Measurements from ENCODE around the gene FOXS1. TPM values are rescaled to one million over a fixed set of nuclear protein-coding genes. Genes with fewer than 3 reads are reported as not detected.

Gene FOXS1
- polyA plus RNA-seq, 1 of the 3 experiments (the other 2 are of a cell fraction), result 0.99 TPM

GRCh38 chr20:31860390-31861134 lies 15.2 kb upstream of the FOXS1 start:
- POLR2A ChIA-PET, result no interaction called here
- no peak overlapping the region; the same call in 1 of the 2 replicates for H3K9ac ChIP-seq
- no peaks in the 10 kb centered on the region for H3F3A ChIP-seq (replicated peaks; ENCODE audit: insufficient read depth)
- H3K79me2 ChIP-seq (ENCODE audit: insufficient read depth), result no peaks in the 10 kb centered on the region
- CTCF ChIA-PET, result interaction anchor here (0.5 to 4.9 kb wide), 7 partner anchors 9 to 171 kb away, joined by 3 to 18 read pairs (median 9); partner anchors contain the start of genes DUSP15, PDRG1 and TTLL9
- peak overlapping the region; percentile 80; the same call in 1 of the 2 replicates for H2AFZ ChIP-seq (ENCODE audit: low read depth)
- DNase-seq, result no peak
- peaks cover 0 to 21% of the 10 kb centered on the region in 2 experiments; a peak in 2 of 4 replicates for H3K4me1 ChIP-seq (ENCODE audit: control insufficient read depth in 1 of 2, insufficient read depth in 2 of 2, low read depth in 1 of 2, low read length in 1 of 2)
- peak overlapping the region; percentile 62 to 63 for H3K4me3 ChIP-seq (ENCODE audit: low read depth in 2 of 2, low read length in 1 of 2)
- peak overlapping the region; percentile 94 for H3K4me2 ChIP-seq
- TF ChIP-seq MAX (IDR thresholded peaks at IDR 0.05; ENCODE audit: low read depth), result no peak
- no peaks in the 10 kb centered on the region for H3K9me3 ChIP-seq
- no peaks in the 10 kb centered on the region for H3K9me2 ChIP-seq
- 49% methylated on average over 14 of the region's 15 CpGs for WGBS (ENCODE audit: low lambda C conversion rate)
- peaks cover 8% of the 10 kb centered on the region; the same call in 1 of the 2 replicates for H3K27me3 ChIP-seq (ENCODE audit: insufficient read depth)
- no peaks in the 10 kb centered on the region for H3K36me3 ChIP-seq (replicated peaks in 1 of 2; ENCODE audit: control insufficient read depth in 1 of 2, insufficient read depth in 2 of 2, low read length in 1 of 2)
- no peak overlapping the region; a peak in 1 of 4 replicates for H3K27ac ChIP-seq (ENCODE audit: low read depth in 2 of 2, low read length in 1 of 2)
- no peaks in the 10 kb centered on the region for H4K20me1 ChIP-seq (ENCODE audit: insufficient read depth)

GRCh38 chr20:31859998-31860380 lies 14.6 kb upstream of the FOXS1 start:
- ChIA-PET POLR2A (no interaction called here), CTCF (interaction anchor here (0.5 to 4.9 kb wide), 7 partner anchors 8 to 172 kb away, joined by 3 to 18 read pairs (median 9); partner anchors contain the start of genes DUSP15, PDRG1 and TTLL9)
- Histone ChIP-seq H2AFZ (ENCODE audit: low read depth) (no peak overlapping the region), H3K9me2 (no peaks in the 10 kb centered on the region), H3K4me1 (ENCODE audit: control insufficient read depth in 1 of 2, insufficient read depth in 2 of 2, low read depth in 1 of 2, low read length in 1 of 2) (peaks cover 0 to 21% of the 10 kb centered on the region in 2 experiments; a peak in 2 of 4 replicates), H3K4me3 (ENCODE audit: low read depth in 2 of 2, low read length in 1 of 2) (no peak overlapping the region), H3K4me2 (no peak overlapping the region), H3K27me3 (ENCODE audit: insufficient read depth) (peaks cover 11% of the 10 kb centered on the region; the same call in 1 of the 2 replicates), H3K36me3 (replicated peaks in 1 of 2; ENCODE audit: control insufficient read depth in 1 of 2, insufficient read depth in 2 of 2, low read length in 1 of 2) (no peaks in the 10 kb centered on the region), H4K20me1 (ENCODE audit: insufficient read depth) (no peaks in the 10 kb centered on the region), H3K9ac (no peak overlapping the region), H3K9me3 (no peaks in the 10 kb centered on the region), H3K27ac (ENCODE audit: low read depth in 2 of 2, low read length in 1 of 2) (no peak overlapping the region), H3K79me2 (ENCODE audit: insufficient read depth) (no peaks in the 10 kb centered on the region), H3F3A (replicated peaks; ENCODE audit: insufficient read depth) (no peaks in the 10 kb centered on the region)
- no peak for DNase-seq
- WGBS (ENCODE audit: low lambda C conversion rate), result 76% methylated on average over 7 of the region's 7 CpGs
- no peak for TF ChIP-seq YY1 (IDR thresholded peaks at IDR 0.05; ENCODE audit: low read depth)
- no peak for TF ChIP-seq REST (IDR thresholded peaks at IDR 0.05; ENCODE audit: low read depth, low read length)
- no peak for TF ChIP-seq EZH2phosphoT487 (IDR thresholded peaks at IDR 0.05; ENCODE audit: borderline replicate concordance, low read depth)
- no peak for TF ChIP-seq MAX (IDR thresholded peaks at IDR 0.05; ENCODE audit: low read depth)
- TF ChIP-seq USF1 (IDR thresholded peaks at IDR 0.05; ENCODE audit: borderline replicate concordance, low read depth), result no peak
- TF ChIP-seq CHD2 (IDR thresholded peaks at IDR 0.05; ENCODE audit: low read length, partially characterized antibody), result no peak
- TF ChIP-seq RXRA (IDR thresholded peaks at IDR 0.05; ENCODE audit: borderline replicate concordance, low read depth), result no peak
- no peak for TF ChIP-seq RFX5 (IDR thresholded peaks at IDR 0.05; ENCODE audit: low read length)
- no peak for TF ChIP-seq CTCF (IDR thresholded peaks at IDR 0.05)
- TF ChIP-seq JUND (IDR thresholded peaks at IDR 0.05), result no peak
- no peak for TF ChIP-seq MEF2A (IDR thresholded peaks at IDR 0.05; ENCODE audit: borderline replicate concordance, low read depth)
- no peak for TF ChIP-seq PBX3 (IDR thresholded peaks at IDR 0.05)
- no peak for TF ChIP-seq TCF12 (IDR thresholded peaks at IDR 0.05)
- TF ChIP-seq ZBTB33 (IDR thresholded peaks at IDR 0.05; ENCODE audit: borderline replicate concordance, low read depth), result no peak
- no peak for TF ChIP-seq FOSL2 (IDR thresholded peaks at IDR 0.05; ENCODE audit: borderline replicate concordance, low read depth)
